Large intestine (tissue), 3 donors: ENCODE data around the gene HCFC1R1. TPM values are rescaled to one million over a fixed set of nuclear protein-coding genes. Genes with fewer than 3 reads are reported as not detected.
"Not testable (repeated sequence)": the region's sequence is repeated elsewhere in the genome, so short reads cannot be mapped to it uniquely, and the experiment has no call there.

Experiments
- DNase-seq, 2 donors: peaks; one replicate each; pipeline versions ENCODE4 v3.0.0 to v3.0.0-alpha.2; 2013
- H3K27ac ChIP-seq: one replicate; pipeline ENCODE4 v1.5.1; 2013; ENCODE audit warnings: low read length
- H3K27me3 ChIP-seq: 2 replicates; pipeline ENCODE4 v1.6.1; 2013; ENCODE audit warnings: low read length; ENCODE audit not compliant: control insufficient read depth, insufficient read depth
- H3K36me3 ChIP-seq: 2 replicates; pipeline ENCODE4 v1.6.1; 2013; ENCODE audit warnings: low read length; ENCODE audit not compliant: control insufficient read depth, insufficient read depth
- H3K4me1 ChIP-seq: one replicate; pipeline ENCODE4 v1.6.1; 2013; ENCODE audit warnings: low read length; ENCODE audit not compliant: control insufficient read depth, insufficient read depth
- H3K4me3 ChIP-seq: one replicate; pipeline ENCODE4 v1.5.1; 2013; ENCODE audit warnings: low read length
- H3K9me3 ChIP-seq: one replicate; pipeline ENCODE4 v1.6.1; 2013; ENCODE audit warnings: mild to moderate bottlenecking, low read depth, low read length, moderate library complexity; ENCODE audit not compliant: control insufficient read depth
- WGBS: methylation state at CpG from one replicate; pipeline ENCODE4 v1.1.5; 2013; ENCODE audit warnings: low lambda C conversion rate; ENCODE audit not compliant: insufficient coverage; 5-methylcytosine and 5-hydroxymethylcytosine counted together
- polyA plus RNA-seq: library from polyadenylated mRNA; unstranded; fragments of 120-200 nt; gene quantifications from one replicate; pipeline ENCODE4 v1.2.1, GENCODE V29; 2013

HCFC1R1 gene
- polyA plus RNA-seq, 1 donor, result 57.8 TPM

DNA sequence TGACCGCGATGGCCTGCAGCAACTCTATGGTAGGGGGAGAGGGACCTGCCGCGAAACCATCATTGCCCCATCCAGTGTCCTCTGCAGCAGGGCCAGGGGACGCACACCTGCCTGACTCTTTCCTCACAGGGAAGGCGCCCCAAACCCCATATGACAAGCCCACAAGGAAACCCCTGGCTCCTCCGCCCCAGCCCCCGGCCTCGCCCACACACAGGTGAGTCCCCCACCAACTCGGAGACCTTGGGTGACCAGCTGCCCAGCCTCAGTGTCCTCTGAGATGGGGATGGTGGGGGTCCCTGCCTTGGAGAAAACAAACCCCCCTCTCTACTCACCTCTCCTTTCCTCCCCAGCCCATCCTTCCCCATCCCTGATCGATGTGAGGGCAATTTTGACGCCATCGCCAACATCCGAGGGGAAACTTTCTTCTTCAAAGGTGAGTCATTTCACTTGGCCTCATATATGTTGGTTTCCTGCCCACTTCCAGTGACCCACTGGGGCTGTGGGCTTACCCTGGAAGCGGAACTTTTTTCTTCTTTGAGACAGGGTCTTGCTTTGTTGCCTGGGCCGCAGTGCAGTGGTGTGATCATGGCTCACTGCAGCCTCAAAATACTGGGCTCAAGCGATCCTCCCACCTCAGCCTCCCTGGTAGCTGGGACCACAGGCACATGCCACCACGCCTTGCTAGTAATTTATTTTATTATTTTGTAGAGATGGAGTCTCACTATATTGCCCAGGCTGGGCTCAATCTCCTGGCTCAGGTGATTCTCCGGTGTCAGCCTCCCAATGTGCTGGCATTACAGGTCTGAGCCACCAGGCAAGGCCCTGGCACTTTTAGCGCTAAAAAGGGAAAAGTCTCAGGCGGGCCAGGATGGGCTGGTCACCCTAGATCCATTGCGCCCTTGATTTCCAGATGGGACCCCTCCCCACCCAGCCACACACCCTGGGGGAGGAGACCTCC lies 33.7 kb upstream of the HCFC1R1 start:
- H3K4me3 ChIP-seq, result peak overlapping the region; percentile 88
- H3K9me3 ChIP-seq, result no peaks in the 10 kb centered on the region
- WGBS, result no CpG with 5 or more reads among the region's 22 CpGs
- no peaks in the 10 kb centered on the region for H3K36me3 ChIP-seq
- H3K27me3 ChIP-seq, result no peaks in the 10 kb centered on the region
- DNase-seq, result no peak
- no peak overlapping the region for H3K27ac ChIP-seq
- peaks cover 9% of the 10 kb centered on the region for H3K4me1 ChIP-seq

- 33% methylated on average over 1 of the region's 19 CpGs for WGBS
- Histone ChIP-seq H3K4me1 (peaks cover 9% of the 10 kb centered on the region), H3K4me3 (no peak overlapping the region)
Measured at GRCh38 chr16:3056336-3057180, 32.8 kb upstream of the HCFC1R1 start.

DNA sequence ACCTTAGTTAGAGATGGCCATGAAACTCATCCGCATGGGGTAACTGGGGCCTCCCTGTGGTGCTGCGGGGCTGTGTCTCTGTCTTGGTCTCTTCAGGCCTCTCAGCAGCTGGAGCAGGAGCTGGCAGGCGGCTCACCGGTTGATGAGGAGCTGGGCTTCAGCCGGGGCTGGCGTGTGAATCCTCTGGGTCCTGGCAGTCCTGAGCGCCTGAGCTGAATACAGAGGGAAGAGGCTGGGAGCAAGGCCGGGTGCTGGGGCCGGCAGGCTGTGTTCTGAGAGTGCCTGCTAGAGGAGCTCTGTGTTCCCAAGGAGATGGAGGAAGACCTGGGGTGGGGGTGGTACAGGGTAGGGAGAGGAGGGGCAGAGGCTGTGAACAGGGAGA lies 32.0 kb upstream of the HCFC1R1 start:
- not testable (repeated sequence) for H3K4me3 ChIP-seq, H3K36me3 ChIP-seq, H3K9me3 ChIP-seq, H3K4me1 ChIP-seq, H3K27ac ChIP-seq, H3K27me3 ChIP-seq, DNase-seq
- WGBS, result no CpG with 5 or more reads among the region's 9 CpGs

More at GRCh38 chr16:3056336-3057180, 32.8 kb upstream of the HCFC1R1 start:
- Histone ChIP-seq H3K27ac (no peak overlapping the region), H3K36me3 (no peaks in the 10 kb centered on the region), H3K9me3 (no peaks in the 10 kb centered on the region), H3K27me3 (no peaks in the 10 kb centered on the region)
- DNase-seq, result no peak

DNA sequence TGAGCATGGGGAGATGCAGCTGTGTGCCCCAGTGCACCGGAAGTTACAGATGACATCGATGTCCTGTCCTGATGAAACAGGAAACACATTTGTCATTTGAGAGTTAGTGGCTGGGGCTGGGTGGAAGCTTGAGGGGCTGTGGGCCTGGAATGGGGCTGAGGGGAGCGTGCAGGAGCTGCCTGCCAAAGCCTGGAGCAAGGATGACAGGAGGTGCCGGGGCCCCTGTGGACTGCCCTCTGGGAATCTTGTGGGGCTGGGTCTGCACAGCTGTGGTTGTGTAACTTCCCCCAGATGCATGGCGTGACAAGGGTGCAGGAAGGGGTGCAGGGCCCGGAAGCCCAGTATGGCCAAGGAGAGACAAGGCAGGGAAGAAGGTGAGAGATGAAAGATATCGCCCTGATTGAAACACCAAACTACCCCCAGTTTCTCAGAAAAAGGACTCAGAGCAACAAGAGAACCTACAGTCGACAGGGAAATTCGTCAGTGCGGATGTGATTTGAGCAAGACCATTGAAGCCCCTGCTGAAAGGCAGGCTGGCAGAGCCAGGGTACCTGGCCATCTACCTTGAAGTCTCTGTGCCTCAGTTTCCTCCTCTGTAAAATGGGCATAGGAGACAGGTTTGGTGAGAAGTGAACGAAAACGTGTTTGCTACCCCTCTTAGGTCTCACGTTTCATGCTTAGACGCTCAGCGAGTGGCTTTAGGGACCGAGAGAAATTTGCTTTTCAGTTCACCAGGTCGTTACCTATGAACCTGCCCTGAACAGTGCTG lies 31.4 kb upstream of the HCFC1R1 start:
- H3K27ac ChIP-seq, result no peak overlapping the region
- H3K36me3 ChIP-seq, result no peaks in the 10 kb centered on the region
- H3K27me3 ChIP-seq, result peaks cover 7% of the 10 kb centered on the region
- no peak for DNase-seq
- H3K4me3 ChIP-seq, result no peak overlapping the region
- no CpG with 5 or more reads among the region's 17 CpGs for WGBS
- H3K9me3 ChIP-seq, result no peaks in the 10 kb centered on the region
- peaks cover 7% of the 10 kb centered on the region for H3K4me1 ChIP-seq

DNA sequence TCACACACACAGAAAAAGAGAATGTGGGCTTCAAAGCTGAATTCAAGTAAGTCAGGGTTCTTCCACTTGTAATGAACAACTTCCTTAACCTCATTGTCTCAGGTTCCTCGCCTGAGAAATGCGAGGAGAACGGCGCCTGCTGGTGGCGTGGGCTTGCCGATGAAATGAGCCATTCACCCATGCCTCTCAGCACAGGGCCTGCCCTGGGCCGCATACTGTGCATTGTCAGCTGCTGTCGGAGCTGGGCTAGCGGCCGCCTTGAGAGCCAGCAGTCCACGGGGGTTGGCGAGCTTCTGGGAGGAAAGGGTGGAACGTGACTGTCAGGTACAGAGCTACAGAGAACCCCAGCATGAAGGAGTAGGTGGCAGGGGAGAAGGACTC lies 29.6 kb upstream of the HCFC1R1 start:
- not testable (repeated sequence) for H3K4me3 ChIP-seq, H3K36me3 ChIP-seq, H3K4me1 ChIP-seq, H3K27ac ChIP-seq, H3K9me3 ChIP-seq, DNase-seq
- peaks cover 25% of the 10 kb centered on the region for H3K27me3 ChIP-seq
- no CpG with 5 or more reads among the region's 13 CpGs for WGBS

DNA sequence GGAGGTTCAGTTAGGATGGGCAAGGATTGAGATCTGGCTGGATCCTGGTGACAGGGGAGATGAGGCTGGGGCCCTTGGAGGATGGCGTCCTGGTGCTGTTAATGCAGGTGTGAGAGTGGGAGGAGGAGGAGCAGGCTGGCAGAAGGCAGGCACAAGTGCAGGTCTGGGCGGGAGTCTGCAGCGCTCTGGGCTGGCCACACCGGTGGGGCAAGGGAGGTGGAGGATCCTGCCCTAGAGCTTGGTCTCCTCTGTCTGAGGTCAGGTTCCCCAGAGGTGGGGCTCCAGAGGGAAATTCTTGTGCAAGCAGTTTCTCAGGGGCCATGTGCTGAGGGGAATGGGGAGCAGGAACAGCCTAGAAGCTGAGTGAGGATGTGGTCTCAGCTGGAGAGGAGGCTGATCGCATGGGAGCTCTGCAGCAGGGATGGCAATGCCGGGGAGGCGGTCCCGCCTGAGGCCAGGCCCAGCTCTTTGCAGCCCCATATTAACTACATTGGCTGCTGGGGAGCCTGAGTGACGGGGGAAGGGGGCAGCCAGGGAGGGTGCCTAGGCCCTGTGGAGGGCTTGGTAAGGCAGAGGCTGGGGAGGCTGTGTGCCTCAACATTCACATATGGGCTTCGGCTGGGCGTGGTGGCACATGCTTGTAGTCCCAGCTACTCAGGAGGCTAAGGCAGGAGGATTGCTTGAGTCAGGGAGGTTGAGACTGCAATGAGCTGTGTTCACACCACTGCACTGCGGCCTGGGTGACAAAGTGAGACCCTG lies 29.0 kb upstream of the HCFC1R1 start:
- not testable (repeated sequence) for H3K4me1 ChIP-seq, H3K4me3 ChIP-seq, DNase-seq, H3K36me3 ChIP-seq, H3K27ac ChIP-seq, H3K9me3 ChIP-seq
- peaks cover 31% of the 10 kb centered on the region for H3K27me3 ChIP-seq
- no CpG with 5 or more reads among the region's 12 CpGs for WGBS

- Histone ChIP-seq H3K4me3 (no peak overlapping the region), H3K4me1 (peaks cover 2% of the 10 kb centered on the region), H3K9me3 (peaks cover 4% of the 10 kb centered on the region), H3K27me3 (peaks cover 44% of the 10 kb centered on the region), H3K36me3 (no peaks in the 10 kb centered on the region), H3K27ac (no peak overlapping the region)
- no CpG with 5 or more reads among the region's 9 CpGs for WGBS
- DNase-seq, result no peak
Measured at GRCh38 chr16:3051494-3051893, 27.8 kb upstream of the HCFC1R1 start.

DNA sequence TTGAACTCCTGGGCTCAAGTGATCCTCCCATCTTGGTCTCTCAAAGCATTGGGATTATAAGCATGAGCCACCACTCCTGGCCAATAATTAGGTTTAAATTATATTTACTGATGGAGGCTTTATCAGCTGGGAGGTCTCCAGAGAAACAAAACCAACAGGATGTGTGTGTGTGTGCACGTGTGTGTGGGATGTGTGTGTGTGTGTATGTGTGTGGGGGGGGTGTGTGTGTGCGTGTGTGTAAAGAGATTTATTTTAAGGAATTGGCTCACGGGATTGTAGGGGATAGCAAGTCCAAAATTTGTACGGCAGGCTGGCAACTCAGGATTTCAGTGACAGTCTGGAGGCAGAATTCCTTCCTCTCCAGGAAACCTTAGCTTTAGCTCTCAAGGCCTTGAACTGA lies 27.3 kb upstream of the HCFC1R1 start:
- peaks cover 49% of the 10 kb centered on the region for H3K27me3 ChIP-seq

DNA sequence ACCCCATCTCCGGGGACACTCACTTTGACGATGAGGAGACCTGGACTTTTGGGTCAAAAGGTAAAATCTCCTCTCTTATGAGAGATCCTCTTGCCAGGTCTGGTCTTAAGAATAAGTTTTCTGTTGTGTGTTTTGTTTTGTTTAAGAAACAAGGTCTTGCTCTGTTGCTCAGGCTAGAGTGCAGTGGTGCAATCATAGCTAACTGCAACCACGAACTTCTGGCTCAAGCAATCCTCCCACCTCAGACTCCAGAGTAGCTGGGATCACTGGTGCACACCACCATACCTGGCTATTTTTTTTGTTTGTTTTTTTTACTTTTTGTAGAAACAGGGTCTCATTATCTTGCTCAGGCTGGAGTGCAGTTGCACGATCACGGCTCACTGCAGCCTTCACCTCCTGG lies 26.7 kb upstream of the HCFC1R1 start:
- no peak for DNase-seq
- Histone ChIP-seq H3K27ac (no peak overlapping the region), H3K4me1 (peaks cover 9% of the 10 kb centered on the region), H3K27me3 (peaks cover 54% of the 10 kb centered on the region), H3K9me3 (peaks cover 12% of the 10 kb centered on the region), H3K4me3 (no peak overlapping the region), H3K36me3 (no peaks in the 10 kb centered on the region)
- 72% methylated on average over 4 of the region's 5 CpGs for WGBS

More for the DNA sequence above, 27.3 kb upstream of the HCFC1R1 start:
- no CpG with 5 or more reads among the region's 4 CpGs for WGBS
- DNase-seq, result no peak
- H3K36me3 ChIP-seq, result no peaks in the 10 kb centered on the region
- no peak overlapping the region for H3K27ac ChIP-seq
- H3K4me3 ChIP-seq, result no peak overlapping the region
- peaks cover 7% of the 10 kb centered on the region for H3K9me3 ChIP-seq
- peaks cover 5% of the 10 kb centered on the region for H3K4me1 ChIP-seq
